IMR-90 (cell line): ENCODE measurements around the gene EIF3K. TPM values are rescaled to one million over a fixed set of nuclear protein-coding genes. Genes with fewer than 3 reads are reported as not detected.

Experiments
- ATAC-seq: fragments of 200-7000 bp; cut with Tn5 transposase; 2 replicates; pipeline ENCODE4 v1.9.1; 2020; ENCODE audit warnings: low read depth, mild to moderate bottlenecking, moderate library complexity
- BruUV-seq: library from RNA; stranded (reverse); fragments of 400-500 nt; replicated peaks from 2 replicates; lab custom pipeline; 2021; lab: Mats Ljungman, UMichigan
- CTCF ChIA-PET: fragments of 300-600 bp; formaldehyde crosslinking; extraction: SDS; loops from one replicate; lab custom pipeline; 2021; ENCODE audit warnings: antibody characterized with exemption; lab: Yijun Ruan, JAX
- POLR2A ChIA-PET: fragments of 300-600 bp; sonication (Branson Sonifier 250); formaldehyde crosslinking; loops from one replicate; lab custom pipeline; 2022; ENCODE audit warnings: antibody characterized with exemption; ENCODE audit not compliant: unreplicated experiment; lab: Charles Lee
- DNase-seq: peaks from one replicate; pipeline ENCODE4 v3.0.0; 2013
- H2AFZ ChIP-seq: replicated peaks from 2 replicates; pipeline ENCODE3; 2013; ENCODE audit warnings: low read length, mild to moderate bottlenecking; ENCODE audit not compliant: poor library complexity
- H2AK5ac ChIP-seq: 2 replicates; pipeline ENCODE4 v1.6.1; 2013; ENCODE audit warnings: low read depth, low read length, inconsistent platforms
- H2AK9ac ChIP-seq: replicated peaks from 2 replicates; pipeline ENCODE3; 2013; ENCODE audit warnings: mild to moderate bottlenecking, low read depth, low read length, moderate library complexity; ENCODE audit not compliant: poor library complexity
- H2BK120ac ChIP-seq: 2 replicates; pipeline ENCODE4 v1.6.1; 2013; ENCODE audit warnings: low read depth, low read length, inconsistent platforms
- H2BK15ac ChIP-seq: 3 replicates; pipeline ENCODE4 v1.6.1; 2013; ENCODE audit warnings: low read depth, low read length, inconsistent platforms
- H2BK20ac ChIP-seq: 2 replicates; pipeline ENCODE4 v1.6.1; 2013; ENCODE audit warnings: low read depth, mild to moderate bottlenecking, inconsistent platforms, low read length, moderate library complexity
- H2BK5ac ChIP-seq: 2 replicates; pipeline ENCODE4 v1.6.1; 2013; ENCODE audit warnings: mild to moderate bottlenecking, low read depth, low read length, inconsistent platforms; ENCODE audit not compliant: poor library complexity, severe bottlenecking
- H3K14ac ChIP-seq: replicated peaks from 2 replicates; pipeline ENCODE4 v1.6.1; 2013; ENCODE audit warnings: low read depth, low read length, inconsistent platforms
- H3K18ac ChIP-seq: 2 replicates; pipeline ENCODE4 v1.6.1; 2013; ENCODE audit warnings: low read depth, low read length, control low read depth
- H3K23ac ChIP-seq: 2 replicates; pipeline ENCODE4 v1.6.1; 2013; ENCODE audit warnings: low read depth, low read length, inconsistent platforms
- H3K27ac ChIP-seq: 2 replicates; pipeline ENCODE4 v1.5.1; 2013; ENCODE audit warnings: mild to moderate bottlenecking, control low read depth, low read length; ENCODE audit not compliant: insufficient read depth
- H3K27me3 ChIP-seq: 2 replicates; pipeline ENCODE4 v1.6.1; 2013; ENCODE audit warnings: low read length; ENCODE audit not compliant: control insufficient read depth, insufficient read depth
- H3K36me3 ChIP-seq: 2 replicates; pipeline ENCODE4 v1.6.1; 2013; ENCODE audit warnings: low read length, mixed read lengths; ENCODE audit not compliant: control insufficient read depth, insufficient read depth
- H3K4ac ChIP-seq: 2 replicates; pipeline ENCODE4 v1.6.1; 2013; ENCODE audit warnings: low read depth, low read length, inconsistent platforms
- H3K4me1 ChIP-seq: 2 replicates; pipeline ENCODE4 v1.6.1; 2013; ENCODE audit warnings: low read length, mixed read lengths; ENCODE audit not compliant: control insufficient read depth, insufficient read depth
- H3K4me2 ChIP-seq: 2 replicates; pipeline ENCODE4 v1.6.1; 2013; ENCODE audit warnings: low read depth, mild to moderate bottlenecking, control low read depth, low read length, moderate library complexity
- H3K4me3 ChIP-seq: 2 replicates; pipeline ENCODE4 v1.5.1; 2013; ENCODE audit warnings: low read depth, mild to moderate bottlenecking, control low read depth, low read length, moderate library complexity; ENCODE audit not compliant: insufficient read depth
- H3K56ac ChIP-seq: 2 replicates; pipeline ENCODE4 v1.6.1; 2013; ENCODE audit warnings: low read length, inconsistent platforms; ENCODE audit not compliant: insufficient read depth; ENCODE audit errors: extremely low read depth
- H3K79me1 ChIP-seq, 2 experiments: 2 replicates each; pipeline ENCODE4 v1.6.1; 2013; ENCODE audit warnings: low read length in 2 of 2, inconsistent platforms in 1 of 2, low read depth in 1 of 2
- H3K9ac ChIP-seq: 2 replicates; pipeline ENCODE4 v1.6.1; 2013; ENCODE audit warnings: low read depth, low read length, control low read depth
- H3K9me1 ChIP-seq: 2 replicates; pipeline ENCODE4 v1.6.1; 2013; ENCODE audit warnings: low read length, inconsistent platforms; ENCODE audit not compliant: insufficient read depth
- H3K9me3 ChIP-seq: 2 replicates; pipeline ENCODE4 v1.6.1; 2013; ENCODE audit warnings: low read length; ENCODE audit not compliant: control insufficient read depth, insufficient read depth
- H4K20me1 ChIP-seq: 2 replicates; pipeline ENCODE4 v1.6.1; 2013; ENCODE audit warnings: low read length, inconsistent platforms; ENCODE audit not compliant: insufficient read depth
- H4K5ac ChIP-seq: 2 replicates; pipeline ENCODE4 v1.6.1; 2013; ENCODE audit warnings: mild to moderate bottlenecking, low read depth, low read length, control low read depth
- H4K8ac ChIP-seq, 2 experiments: 2 replicates each; pipeline ENCODE4 v1.6.1; 2013; ENCODE audit warnings: low read depth in 2 of 2, low read length in 2 of 2, control low read depth in 1 of 2, inconsistent platforms in 1 of 2
- H4K91ac ChIP-seq: 2 replicates; pipeline ENCODE4 v1.6.1; 2013; ENCODE audit warnings: low read depth, low read length, inconsistent platforms; ENCODE audit not compliant: insufficient read depth
- FOS ChIP-seq: fragments of 150-350 bp; IDR thresholded peaks from 2 replicates; pipeline ENCODE4 v1.6.1; 2016; ENCODE audit warnings: low read depth, low read length
- NFE2L2 ChIP-seq: fragments of 150-350 bp; IDR thresholded peaks from 2 replicates; pipeline ENCODE4 v1.6.1; 2016; ENCODE audit warnings: low read depth, mild to moderate bottlenecking, low read length
- RFX5 ChIP-seq: IDR thresholded peaks from 2 replicates; pipeline ENCODE4 v1.8.0; 2012; ENCODE audit warnings: low read depth, mild to moderate bottlenecking, low read length, moderate library complexity
- SMC3 ChIP-seq: fragments of 150-350 bp; IDR thresholded peaks from 2 replicates; pipeline ENCODE4 v1.6.1; 2016; ENCODE audit warnings: low read depth, mild to moderate bottlenecking, antibody characterized with exemption, low read length, moderate library complexity
- USF2 ChIP-seq: fragments of 150-350 bp; IDR thresholded peaks from 2 replicates; pipeline ENCODE4 v1.6.1; 2017; ENCODE audit warnings: mild to moderate bottlenecking, antibody characterized with exemption, low read length, low read depth
- WGBS, 2 experiments: methylation state at CpG; one replicate each; pipeline versions ENCODE4 v1.1.5 to v1.1.7; 2013; ENCODE audit warnings: missing lambda C conversion rate in 2 of 2; ENCODE audit not compliant: insufficient read length in 1 of 2; ENCODE audit errors: extremely low coverage in 2 of 2; 5-methylcytosine and 5-hydroxymethylcytosine counted together
- dilution Hi-C: fragments of 300-500 bp; cut with HindIII; formaldehyde crosslinking; loops from one replicate; pipeline ENCODE4 v1.14.3; 2018; ENCODE audit warnings: low sequenced_read_pairs; ENCODE audit not compliant: unreplicated experiment
- in situ Hi-C: fragments of 300-500 bp; cut with MboI; formaldehyde crosslinking; loops from 3 replicates; pipeline ENCODE4 v1.14.3; 2019; ENCODE audit warnings: low sequenced_read_pairs, inconsistent platforms, mixed read lengths
- intact Hi-C: fragments of 100-400 bp; cut with micrococcal nuclease; formaldehyde crosslinking; loops from 2 replicates; pipeline ENCODE4 v1.10.0; 2022
- polyA plus RNA-seq, 3 experiments: library from polyadenylated mRNA; depleted of rRNA; stranded (reverse); fragments of >200 nt; gene quantifications; 2 replicates each; pipeline ENCODE4 v1.2.3, GENCODE V29; 2012; ENCODE audit warnings: low replicate concordance in 1 of 3
- total RNA-seq: library from RNA; depleted of rRNA; stranded (reverse); fragments of >200 nt; gene quantifications from 2 replicates; pipeline ENCODE4 v1.2.3, GENCODE V29; 2012

The EIF3K gene
- total and polyA plus RNA-seq, 2 of the 4 experiments (the other 2 are of a cell fraction) = 575 to 1,137 TPM

GRCh38 chr19:38635483-38636399 is 16.8 kb downstream of the EIF3K start (continued):
- TF ChIP-seq SMC3 = no peak

GRCh38 chr19:38638461-38638860 is 19.5 kb downstream of the EIF3K start:
- ATAC-seq (no peak), DNase-seq (no peak)
- no peak overlapping the region for H3K4me3 ChIP-seq
- H4K20me1 ChIP-seq = peaks cover 2% of the 10 kb centered on the region
- no peak overlapping the region for H2AFZ ChIP-seq
- H3K27me3 ChIP-seq = no peaks in the 10 kb centered on the region
- no peak overlapping the region for H3K18ac ChIP-seq
- 100% methylated on average over 1 of the region's 3 CpGs; no CpG with 5 or more reads in 1 of the 2 experiments for WGBS, 2 experiments
- H2BK15ac ChIP-seq = no peak overlapping the region
- H3K9ac ChIP-seq = no peak overlapping the region
- no peak overlapping the region for H3K4me2 ChIP-seq
- H2AK9ac ChIP-seq = no peak overlapping the region
- POLR2A ChIA-PET = no interaction called here
- no peak overlapping the region for H4K5ac ChIP-seq
- no peaks in the 10 kb centered on the region for H3K4me1 ChIP-seq
- no peak overlapping the region for H4K91ac ChIP-seq
- CTCF ChIA-PET = no interaction called here
- no TSS peak for BruUV-seq
- intact Hi-C loops (loop anchor here (10.0 kb wide), 1 partner anchor 404 kb away; no protein-coding TSS in a partner anchor), dilution Hi-C loops (no loop called here), in situ Hi-C loops (loop anchor here (25.0 kb wide), 1 partner anchor 401 kb away; no protein-coding TSS in a partner anchor)
- no peak overlapping the region for H3K23ac ChIP-seq
- H2BK20ac ChIP-seq = no peak overlapping the region
- no peaks in the 10 kb centered on the region for H3K9me3 ChIP-seq
- no peak overlapping the region for H4K8ac ChIP-seq
- H2BK5ac ChIP-seq = no peak overlapping the region
- no peak overlapping the region for H3K14ac ChIP-seq
- no peak overlapping the region for H3K4ac ChIP-seq
- no peak overlapping the region for H3K56ac ChIP-seq
- H3K79me1 ChIP-seq = peaks cover 19 to 33% of the 10 kb centered on the region in 2 experiments
- no peak for TF ChIP-seq NFE2L2
- TF ChIP-seq RFX5 = no peak
- TF ChIP-seq FOS = no peak
- TF ChIP-seq USF2 = no peak
- H2BK120ac ChIP-seq = no peak overlapping the region
- H3K36me3 ChIP-seq = peaks cover 4% of the 10 kb centered on the region
- H2AK5ac ChIP-seq = no peak overlapping the region
- H3K9me1 ChIP-seq = 0 out of 2 replicates have a peak, but pooled peaks cover 3% of the 10 kb centered on the region
- H3K27ac ChIP-seq = no peak overlapping the region
